ENCODE results near the gene EPHB2.

Gene EPHB2

DNA sequence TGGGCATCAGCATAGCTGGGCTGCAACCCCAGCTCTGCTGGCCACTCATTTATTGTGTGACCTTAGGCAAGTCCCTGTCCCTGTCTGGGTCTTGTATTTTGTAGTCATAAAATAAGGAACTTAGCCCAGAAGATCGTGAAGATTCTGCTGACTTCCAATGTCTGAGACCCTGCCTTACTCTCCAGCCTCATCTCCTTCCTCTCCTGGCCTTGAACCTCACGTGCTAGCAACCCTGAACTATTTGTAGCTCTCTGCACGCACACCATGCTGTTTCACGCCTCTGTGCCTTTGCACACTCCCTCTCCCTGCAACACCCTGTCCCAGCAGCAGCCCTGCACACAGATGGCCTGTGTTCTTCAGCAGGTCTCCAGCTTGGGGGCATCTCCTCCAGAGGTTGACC is 140.9 kb downstream of the EPHB2 start:
- no peak for TF ChIP-seq NFIC (IDR thresholded peaks at IDR 0.05)
- TF ChIP-seq EGR1 (IDR thresholded peaks at IDR 0.05) = no peak
- no peak for TF ChIP-seq ZBTB7A (IDR thresholded peaks at IDR 0.05; ENCODE audit: low read depth)
- TF ChIP-seq, protein P1, sequence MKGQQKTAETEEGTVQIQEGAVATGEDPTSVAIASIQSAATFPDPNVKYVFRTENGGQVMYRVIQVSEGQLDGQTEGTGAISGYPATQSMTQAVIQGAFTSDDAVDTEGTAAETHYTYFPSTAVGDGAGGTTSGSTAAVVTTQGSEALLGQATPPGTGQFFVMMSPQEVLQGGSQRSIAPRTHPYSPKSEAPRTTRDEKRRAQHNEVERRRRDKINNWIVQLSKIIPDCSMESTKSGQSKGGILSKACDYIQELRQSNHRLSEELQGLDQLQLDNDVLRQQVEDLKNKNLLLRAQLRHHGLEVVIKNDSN (IDR thresholded peaks at IDR 0.05) = no peak
- no peak for TF ChIP-seq YY1 (IDR thresholded peaks at IDR 0.05; ENCODE audit: low read depth)
- no peak for TF ChIP-seq REST (IDR thresholded peaks at IDR 0.05; ENCODE audit: low read depth)
- no peak for TF ChIP-seq EP300 (IDR thresholded peaks at IDR 0.05; ENCODE audit: borderline replicate concordance)
- no peak for TF ChIP-seq TCF12 (IDR thresholded peaks at IDR 0.05; ENCODE audit: low read depth)
- no peak for TF ChIP-seq CEBPB (IDR thresholded peaks at IDR 0.05)
- no peak for TF ChIP-seq TAF1 (IDR thresholded peaks at IDR 0.05; ENCODE audit: low read depth)
- no peak for TF ChIP-seq MAX (IDR thresholded peaks at IDR 0.05)
- TF ChIP-seq RAD21 (IDR thresholded peaks at IDR 0.05; ENCODE audit: low read depth) = no peak
- TF ChIP-seq CREB1 (IDR thresholded peaks at IDR 0.05; ENCODE audit: low read depth) = no peak
- TF ChIP-seq FOXM1 (IDR thresholded peaks at IDR 0.05; ENCODE audit: borderline replicate concordance, low read depth) = no peak
- TF ChIP-seq TEAD4 (IDR thresholded peaks at IDR 0.05) = no peak

GRCh38 chr1:22852144-22852655 is 141.6 kb downstream of the EPHB2 start:
- TF ChIP-seq TAF1 (IDR thresholded peaks at IDR 0.05; ENCODE audit: low read depth) (no peak), EP300 (IDR thresholded peaks at IDR 0.05; ENCODE audit: borderline replicate concordance) (no peak), CREB1 (IDR thresholded peaks at IDR 0.05; ENCODE audit: low read depth) (no peak), TCF12 (IDR thresholded peaks at IDR 0.05; ENCODE audit: low read depth) (no peak), ZBTB7A (IDR thresholded peaks at IDR 0.05; ENCODE audit: low read depth) (no peak), TEAD4 (IDR thresholded peaks at IDR 0.05) (no peak), EGR1 (IDR thresholded peaks at IDR 0.05) (no peak), CEBPB (IDR thresholded peaks at IDR 0.05) (no peak), YY1 (IDR thresholded peaks at IDR 0.05; ENCODE audit: low read depth) (no peak), MAX (IDR thresholded peaks at IDR 0.05) (no peak), RAD21 (IDR thresholded peaks at IDR 0.05; ENCODE audit: low read depth) (no peak)
- TF ChIP-seq, protein P1 (IDR thresholded peaks at IDR 0.05) = no peak

DNA sequence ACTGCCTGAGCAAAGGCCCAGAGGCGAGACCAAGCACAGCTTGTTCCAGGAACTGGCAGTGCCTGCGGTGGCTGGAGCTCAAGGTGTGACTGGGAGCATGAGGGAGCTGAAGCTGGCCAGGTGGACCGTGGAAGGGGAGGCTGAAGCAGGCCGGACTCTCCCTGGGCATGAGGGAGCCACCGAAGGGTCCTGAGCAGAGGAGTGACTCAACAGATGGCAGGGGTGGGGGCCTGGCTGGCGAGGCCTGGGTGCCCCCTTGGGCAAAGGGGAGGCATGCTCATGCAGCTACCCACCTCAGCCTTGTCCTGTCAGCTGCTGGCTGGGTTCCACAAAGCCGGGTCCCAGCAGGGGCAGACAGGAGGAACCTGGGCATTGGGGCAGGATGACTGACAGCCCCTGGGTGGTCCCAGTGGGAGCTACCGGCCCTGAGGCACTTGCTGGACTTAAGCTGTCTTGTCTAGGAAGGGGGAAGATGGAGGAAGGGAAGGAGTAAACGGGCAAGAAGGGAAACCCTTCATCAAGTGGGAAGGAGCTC is 143.1 kb downstream of the EPHB2 start:
- TF ChIP-seq FOXM1 (IDR thresholded peaks at IDR 0.05; ENCODE audit: borderline replicate concordance, low read depth) (no peak), CREB1 (IDR thresholded peaks at IDR 0.05; ENCODE audit: low read depth) (no peak), NFIC (IDR thresholded peaks at IDR 0.05) (no peak), EP300 (IDR thresholded peaks at IDR 0.05; ENCODE audit: borderline replicate concordance) (no peak), REST (IDR thresholded peaks at IDR 0.05; ENCODE audit: low read depth) (no peak), TCF12 (IDR thresholded peaks at IDR 0.05; ENCODE audit: low read depth) (no peak), EGR1 (IDR thresholded peaks at IDR 0.05) (no peak), MAX (IDR thresholded peaks at IDR 0.05) (no peak), ZBTB7A (IDR thresholded peaks at IDR 0.05; ENCODE audit: low read depth) (no peak), TAF1 (IDR thresholded peaks at IDR 0.05; ENCODE audit: low read depth) (no peak), RAD21 (IDR thresholded peaks at IDR 0.05; ENCODE audit: low read depth) (no peak), TEAD4 (IDR thresholded peaks at IDR 0.05) (no peak), CEBPB (IDR thresholded peaks at IDR 0.05) (no peak), YY1 (IDR thresholded peaks at IDR 0.05; ENCODE audit: low read depth) (no peak)
- TF ChIP-seq, protein P1 (IDR thresholded peaks at IDR 0.05) = no peak

DNA sequence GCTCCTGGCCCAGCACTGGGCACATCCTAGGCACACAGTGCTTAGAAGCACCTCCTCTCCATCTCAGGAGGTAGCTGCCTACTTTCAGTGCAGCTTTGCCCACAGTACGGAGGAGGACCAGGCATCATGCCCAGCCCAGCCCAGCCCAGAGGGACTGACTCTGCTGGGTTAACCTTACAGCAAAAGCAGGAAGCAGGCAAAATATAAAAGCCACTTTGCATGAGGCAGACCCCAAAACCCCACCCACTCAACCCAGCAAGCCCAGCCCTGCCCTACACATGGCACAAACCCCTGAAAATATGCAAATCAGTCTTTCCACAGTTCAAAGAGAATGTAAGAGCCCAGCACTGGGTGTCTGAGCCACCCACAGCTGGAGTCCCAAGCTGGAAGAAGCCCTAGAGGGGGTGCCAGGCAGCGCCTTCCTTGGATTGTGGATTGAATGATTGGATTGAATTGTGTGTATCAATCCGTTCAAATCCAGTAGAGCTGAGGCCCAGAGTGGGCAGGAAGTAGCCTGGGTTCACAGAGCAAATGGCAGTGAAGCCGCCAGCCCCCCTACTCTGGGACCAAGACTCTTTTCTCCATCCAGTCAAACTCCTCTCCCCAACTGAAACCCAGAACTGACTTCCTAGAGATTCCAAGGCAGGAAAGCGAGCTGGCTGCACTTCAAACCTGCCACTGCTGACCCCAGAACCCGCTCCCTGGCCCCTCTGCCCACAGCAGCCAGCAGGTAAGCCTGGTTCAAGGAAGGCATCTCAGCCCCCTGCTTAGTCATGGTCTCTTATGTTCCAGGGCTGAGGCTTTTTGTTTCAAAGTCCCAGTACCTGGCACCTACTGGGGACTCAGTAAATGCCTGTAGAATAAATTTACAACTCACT is 144.3 kb downstream of the EPHB2 start:
- TF ChIP-seq MAX (IDR thresholded peaks at IDR 0.05) (no peak), FOXM1 (IDR thresholded peaks at IDR 0.05; ENCODE audit: borderline replicate concordance, low read depth) (no peak), ZBTB7A (IDR thresholded peaks at IDR 0.05; ENCODE audit: low read depth) (no peak), EGR1 (IDR thresholded peaks at IDR 0.05) (no peak)

Measured in Ishikawa (cell line).